IMR-90 (cell line): Measurements from ENCODE around the gene BPIFB2. TPM values are rescaled to one million over a fixed set of nuclear protein-coding genes. Genes with fewer than 3 reads are reported as not detected.

Experiments used
- ATAC-seq: fragments of 200-7000 bp; cut with Tn5 transposase; 2 replicates; pipeline ENCODE4 v1.9.1; 2020; ENCODE audit warnings: low read depth, mild to moderate bottlenecking, moderate library complexity
- BruUV-seq: library from RNA; stranded (reverse); fragments of 400-500 nt; replicated peaks from 2 replicates; lab custom pipeline; 2021; lab: Mats Ljungman, UMichigan
- CTCF ChIA-PET: fragments of 300-600 bp; formaldehyde crosslinking; extraction: SDS; loops from one replicate; lab custom pipeline; 2021; ENCODE audit warnings: antibody characterized with exemption; lab: Yijun Ruan, JAX
- POLR2A ChIA-PET: fragments of 300-600 bp; sonication (Branson Sonifier 250); formaldehyde crosslinking; loops from one replicate; lab custom pipeline; 2022; ENCODE audit warnings: antibody characterized with exemption; ENCODE audit not compliant: unreplicated experiment; lab: Charles Lee
- DNase-seq: peaks from one replicate; pipeline ENCODE4 v3.0.0; 2013
- H2AFZ ChIP-seq: replicated peaks from 2 replicates; pipeline ENCODE3; 2013; ENCODE audit warnings: low read length, mild to moderate bottlenecking; ENCODE audit not compliant: poor library complexity
- H2AK5ac ChIP-seq: 2 replicates; pipeline ENCODE4 v1.6.1; 2013; ENCODE audit warnings: low read depth, low read length, inconsistent platforms
- H2AK9ac ChIP-seq: replicated peaks from 2 replicates; pipeline ENCODE3; 2013; ENCODE audit warnings: mild to moderate bottlenecking, low read depth, low read length, moderate library complexity; ENCODE audit not compliant: poor library complexity
- H2BK120ac ChIP-seq: 2 replicates; pipeline ENCODE4 v1.6.1; 2013; ENCODE audit warnings: low read depth, low read length, inconsistent platforms
- H2BK15ac ChIP-seq: 3 replicates; pipeline ENCODE4 v1.6.1; 2013; ENCODE audit warnings: low read depth, low read length, inconsistent platforms
- H2BK20ac ChIP-seq: 2 replicates; pipeline ENCODE4 v1.6.1; 2013; ENCODE audit warnings: low read depth, mild to moderate bottlenecking, inconsistent platforms, low read length, moderate library complexity
- H2BK5ac ChIP-seq: 2 replicates; pipeline ENCODE4 v1.6.1; 2013; ENCODE audit warnings: mild to moderate bottlenecking, low read depth, low read length, inconsistent platforms; ENCODE audit not compliant: poor library complexity, severe bottlenecking
- H3K14ac ChIP-seq: replicated peaks from 2 replicates; pipeline ENCODE4 v1.6.1; 2013; ENCODE audit warnings: low read depth, low read length, inconsistent platforms
- H3K18ac ChIP-seq: 2 replicates; pipeline ENCODE4 v1.6.1; 2013; ENCODE audit warnings: low read depth, low read length, control low read depth
- H3K23ac ChIP-seq: 2 replicates; pipeline ENCODE4 v1.6.1; 2013; ENCODE audit warnings: low read depth, low read length, inconsistent platforms
- H3K27ac ChIP-seq: 2 replicates; pipeline ENCODE4 v1.5.1; 2013; ENCODE audit warnings: mild to moderate bottlenecking, control low read depth, low read length; ENCODE audit not compliant: insufficient read depth
- H3K27me3 ChIP-seq: 2 replicates; pipeline ENCODE4 v1.6.1; 2013; ENCODE audit warnings: low read length; ENCODE audit not compliant: control insufficient read depth, insufficient read depth
- H3K36me3 ChIP-seq: 2 replicates; pipeline ENCODE4 v1.6.1; 2013; ENCODE audit warnings: low read length, mixed read lengths; ENCODE audit not compliant: control insufficient read depth, insufficient read depth
- H3K4ac ChIP-seq: 2 replicates; pipeline ENCODE4 v1.6.1; 2013; ENCODE audit warnings: low read depth, low read length, inconsistent platforms
- H3K4me1 ChIP-seq: 2 replicates; pipeline ENCODE4 v1.6.1; 2013; ENCODE audit warnings: low read length, mixed read lengths; ENCODE audit not compliant: control insufficient read depth, insufficient read depth
- H3K4me2 ChIP-seq: 2 replicates; pipeline ENCODE4 v1.6.1; 2013; ENCODE audit warnings: low read depth, mild to moderate bottlenecking, control low read depth, low read length, moderate library complexity
- H3K4me3 ChIP-seq: 2 replicates; pipeline ENCODE4 v1.5.1; 2013; ENCODE audit warnings: low read depth, mild to moderate bottlenecking, control low read depth, low read length, moderate library complexity; ENCODE audit not compliant: insufficient read depth
- H3K56ac ChIP-seq: 2 replicates; pipeline ENCODE4 v1.6.1; 2013; ENCODE audit warnings: low read length, inconsistent platforms; ENCODE audit not compliant: insufficient read depth; ENCODE audit errors: extremely low read depth
- H3K79me1 ChIP-seq, 2 experiments: 2 replicates each; pipeline ENCODE4 v1.6.1; 2013; ENCODE audit warnings: low read length in 2 of 2, inconsistent platforms in 1 of 2, low read depth in 1 of 2
- H3K9ac ChIP-seq: 2 replicates; pipeline ENCODE4 v1.6.1; 2013; ENCODE audit warnings: low read depth, low read length, control low read depth
- H3K9me1 ChIP-seq: 2 replicates; pipeline ENCODE4 v1.6.1; 2013; ENCODE audit warnings: low read length, inconsistent platforms; ENCODE audit not compliant: insufficient read depth
- H3K9me3 ChIP-seq: 2 replicates; pipeline ENCODE4 v1.6.1; 2013; ENCODE audit warnings: low read length; ENCODE audit not compliant: control insufficient read depth, insufficient read depth
- H4K20me1 ChIP-seq: 2 replicates; pipeline ENCODE4 v1.6.1; 2013; ENCODE audit warnings: low read length, inconsistent platforms; ENCODE audit not compliant: insufficient read depth
- H4K5ac ChIP-seq: 2 replicates; pipeline ENCODE4 v1.6.1; 2013; ENCODE audit warnings: mild to moderate bottlenecking, low read depth, low read length, control low read depth
- H4K8ac ChIP-seq, 2 experiments: 2 replicates each; pipeline ENCODE4 v1.6.1; 2013; ENCODE audit warnings: low read depth in 2 of 2, low read length in 2 of 2, control low read depth in 1 of 2, inconsistent platforms in 1 of 2
- H4K91ac ChIP-seq: 2 replicates; pipeline ENCODE4 v1.6.1; 2013; ENCODE audit warnings: low read depth, low read length, inconsistent platforms; ENCODE audit not compliant: insufficient read depth
- BHLHE40 ChIP-seq: fragments of 150-350 bp; IDR thresholded peaks from 2 replicates; pipeline ENCODE4 v1.6.1; 2016; ENCODE audit warnings: mild to moderate bottlenecking, low read depth, low read length
- MAFK ChIP-seq: IDR thresholded peaks from 2 replicates; pipeline ENCODE4 v1.6.1; 2012; ENCODE audit warnings: low read depth, low read length, improper control_type of control experiment
- SMC3 ChIP-seq: fragments of 150-350 bp; IDR thresholded peaks from 2 replicates; pipeline ENCODE4 v1.6.1; 2016; ENCODE audit warnings: low read depth, mild to moderate bottlenecking, antibody characterized with exemption, low read length, moderate library complexity
- USF2 ChIP-seq: fragments of 150-350 bp; IDR thresholded peaks from 2 replicates; pipeline ENCODE4 v1.6.1; 2017; ENCODE audit warnings: mild to moderate bottlenecking, antibody characterized with exemption, low read length, low read depth
- WGBS, 2 experiments: methylation state at CpG; one replicate each; pipeline versions ENCODE4 v1.1.5 to v1.1.7; 2013; ENCODE audit warnings: missing lambda C conversion rate in 2 of 2; ENCODE audit not compliant: insufficient read length in 1 of 2; ENCODE audit errors: extremely low coverage in 2 of 2; 5-methylcytosine and 5-hydroxymethylcytosine counted together
- dilution Hi-C: fragments of 300-500 bp; cut with HindIII; formaldehyde crosslinking; loops from one replicate; pipeline ENCODE4 v1.14.3; 2018; ENCODE audit warnings: low sequenced_read_pairs; ENCODE audit not compliant: unreplicated experiment
- in situ Hi-C: fragments of 300-500 bp; cut with MboI; formaldehyde crosslinking; loops from 3 replicates; pipeline ENCODE4 v1.14.3; 2019; ENCODE audit warnings: low sequenced_read_pairs, inconsistent platforms, mixed read lengths
- intact Hi-C: fragments of 100-400 bp; cut with micrococcal nuclease; formaldehyde crosslinking; loops from 2 replicates; pipeline ENCODE4 v1.10.0; 2022
- polyA plus RNA-seq, 3 experiments: library from polyadenylated mRNA; depleted of rRNA; stranded (reverse); fragments of >200 nt; gene quantifications; 2 replicates each; pipeline ENCODE4 v1.2.3, GENCODE V29; 2012; ENCODE audit warnings: low replicate concordance in 1 of 3
- total RNA-seq: library from RNA; depleted of rRNA; stranded (reverse); fragments of >200 nt; gene quantifications from 2 replicates; pipeline ENCODE4 v1.2.3, GENCODE V29; 2012

Gene BPIFB2
- total and polyA plus RNA-seq, 2 of the 4 experiments (the other 2 are of a cell fraction) = not detected

- Histone ChIP-seq H3K36me3 (no peaks in the 10 kb centered on the region), H2AK9ac (no peak overlapping the region), H3K27ac (no peak overlapping the region), H2AK5ac (no peak overlapping the region), H3K4me3 (no peak overlapping the region), H2BK20ac (no peak overlapping the region), H4K5ac (no peak overlapping the region), H3K27me3 (no peaks in the 10 kb centered on the region; the same call in 1 of the 2 replicates), H3K4me1 (no peaks in the 10 kb centered on the region), H4K91ac (no peak overlapping the region), H3K18ac (no peak overlapping the region), H2AFZ (no peak overlapping the region), H3K9me3 (no peaks in the 10 kb centered on the region), H3K9me1 (no peaks in the 10 kb centered on the region), H3K79me1 (no peaks in the 10 kb centered on the region), H3K56ac (no peak overlapping the region), H4K20me1 (no peaks in the 10 kb centered on the region), H3K23ac (no peak overlapping the region), H3K4me2 (no peak overlapping the region), H2BK120ac (no peak overlapping the region), H4K8ac (no peak overlapping the region), H3K4ac (no peak overlapping the region), H3K14ac (no peak overlapping the region), H2BK5ac (no peak overlapping the region), H2BK15ac (no peak overlapping the region), H3K9ac (no peak overlapping the region)
- WGBS, 2 experiments = 17% methylated on average over 5 of the region's 5 CpGs; no CpG with 5 or more reads in 1 of the 2 experiments
- BruUV-seq = no TSS peak
- intact Hi-C loops (no loop called here), in situ Hi-C loops (no loop called here), dilution Hi-C loops (no loop called here)
- ChIA-PET CTCF (no interaction called here), POLR2A (no interaction called here)
- DNase-seq (no peak), ATAC-seq (no peak)
- no peak for TF ChIP-seq SMC3
- no peak for TF ChIP-seq USF2
- no peak for TF ChIP-seq MAFK
- no peak for TF ChIP-seq BHLHE40
Observed at GRCh38 chr20:33037456-33037855, 30.0 kb downstream of the BPIFB2 start.
